T-helper 1 cell treated with Interleukin-12 subunit alpha and Interleukin-12 subunit beta and Interleukin-4 antibody, amounts not matched to agents 30 μg/mL and 1 μg/mL, for 36 hours (primary cell): ENCODE results near the gene CEACAM18.

Experiments used
- H3K27ac Mint-ChIP-seq: one replicate; pipeline ENCODE4 v1.8.0; 2021; ENCODE audit warnings: mild to moderate bottlenecking, mixed read lengths
- H3K27me3 Mint-ChIP-seq: one replicate; pipeline ENCODE4 v1.8.0; 2021; ENCODE audit warnings: low read depth, mixed read lengths
- H3K36me3 Mint-ChIP-seq: one replicate; pipeline ENCODE4 v1.8.0; 2021; ENCODE audit warnings: low read depth, mixed read lengths
- H3K4me1 Mint-ChIP-seq: one replicate; pipeline ENCODE4 v1.8.0; 2021; ENCODE audit warnings: low read depth, mixed read lengths
- H3K4me3 Mint-ChIP-seq: one replicate; pipeline ENCODE4 v1.8.0; 2021; ENCODE audit warnings: mild to moderate bottlenecking, moderate library complexity, mixed read lengths
- H3K9me3 Mint-ChIP-seq: one replicate; pipeline ENCODE4 v1.8.0; 2021; ENCODE audit warnings: mixed read lengths

Gene CEACAM18

GRCh38 chr19:51521357-51521756 lies 43.0 kb downstream of the CEACAM18 start:
- Mint-ChIP-seq H3K27me3 (peaks cover 33% of the 10 kb centered on the region), H3K27ac (no peak overlapping the region), H3K4me3 (no peak overlapping the region), H3K4me1 (no peaks in the 10 kb centered on the region), H3K36me3 (no peaks in the 10 kb centered on the region), H3K9me3 (no peaks in the 10 kb centered on the region)

- peaks cover 30% of the 10 kb centered on the region for H3K27me3 Mint-ChIP-seq
- H3K27ac Mint-ChIP-seq, result no peak overlapping the region
- H3K36me3 Mint-ChIP-seq, result no peaks in the 10 kb centered on the region
- H3K4me1 Mint-ChIP-seq, result no peaks in the 10 kb centered on the region
- H3K9me3 Mint-ChIP-seq, result no peaks in the 10 kb centered on the region
- no peak overlapping the region for H3K4me3 Mint-ChIP-seq
Measured at GRCh38 chr19:51521781-51522180, 43.4 kb downstream of the CEACAM18 start.

- Mint-ChIP-seq H3K9me3 (no peaks in the 10 kb centered on the region), H3K27ac (no peak overlapping the region), H3K36me3 (no peaks in the 10 kb centered on the region), H3K4me1 (no peaks in the 10 kb centered on the region), H3K4me3 (no peak overlapping the region), H3K27me3 (peaks cover 24% of the 10 kb centered on the region)
Measured at GRCh38 chr19:51524666-51525264, 46.4 kb downstream of the CEACAM18 start.

- H3K4me3 Mint-ChIP-seq, result no peak overlapping the region
- no peaks in the 10 kb centered on the region for H3K4me1 Mint-ChIP-seq
- H3K36me3 Mint-ChIP-seq, result no peaks in the 10 kb centered on the region
- peaks cover 24% of the 10 kb centered on the region for H3K27me3 Mint-ChIP-seq
- H3K27ac Mint-ChIP-seq, result no peak overlapping the region
- no peaks in the 10 kb centered on the region for H3K9me3 Mint-ChIP-seq
Measured at GRCh38 chr19:51525651-51526050, 47.3 kb downstream of the CEACAM18 start.

GRCh38 chr19:51529301-51529700 lies 51.0 kb downstream of the CEACAM18 start:
- no peaks in the 10 kb centered on the region for H3K4me1 Mint-ChIP-seq
- no peaks in the 10 kb centered on the region for H3K36me3 Mint-ChIP-seq
- H3K27me3 Mint-ChIP-seq, result peaks cover 29% of the 10 kb centered on the region
- H3K4me3 Mint-ChIP-seq, result no peak overlapping the region
- no peaks in the 10 kb centered on the region for H3K9me3 Mint-ChIP-seq
- no peak overlapping the region for H3K27ac Mint-ChIP-seq

- no peaks in the 10 kb centered on the region for H3K9me3 Mint-ChIP-seq
- peaks cover 42% of the 10 kb centered on the region for H3K27me3 Mint-ChIP-seq
- H3K4me3 Mint-ChIP-seq, result no peak overlapping the region
- H3K27ac Mint-ChIP-seq, result no peak overlapping the region
- H3K4me1 Mint-ChIP-seq, result no peaks in the 10 kb centered on the region
- H3K36me3 Mint-ChIP-seq, result no peaks in the 10 kb centered on the region
Measured at GRCh38 chr19:51530616-51531015, 52.3 kb downstream of the CEACAM18 start.

GRCh38 chr19:51531349-51532315 lies 53.3 kb downstream of the CEACAM18 start, which contains the start of gene SIGLEC6:
SIGLEC6 (minus strand) TSS chr19:51531670; CDS start chr19:51531648, 22 bp downstream.
- Mint-ChIP-seq H3K36me3 (no peaks in the 10 kb centered on the region), H3K4me1 (no peaks in the 10 kb centered on the region), H3K27ac (no peak within 1 kb of the TSS), H3K27me3 (peaks cover 45% of the 10 kb centered on the region), H3K4me3 (no peak within 1 kb of the TSS), H3K9me3 (no peaks in the 10 kb centered on the region)

GRCh38 chr19:51535535-51535934 lies 57.2 kb downstream of the CEACAM18 start:
- no peaks in the 10 kb centered on the region for H3K36me3 Mint-ChIP-seq
- H3K9me3 Mint-ChIP-seq, result no peaks in the 10 kb centered on the region
- H3K4me3 Mint-ChIP-seq, result no peak overlapping the region
- no peaks in the 10 kb centered on the region for H3K4me1 Mint-ChIP-seq
- no peak overlapping the region for H3K27ac Mint-ChIP-seq
- H3K27me3 Mint-ChIP-seq, result peaks cover 38% of the 10 kb centered on the region

GRCh38 chr19:51539821-51540366 lies 61.6 kb downstream of the CEACAM18 start:
- no peaks in the 10 kb centered on the region for H3K4me1 Mint-ChIP-seq
- H3K4me3 Mint-ChIP-seq, result no peak overlapping the region
- H3K27me3 Mint-ChIP-seq, result peaks cover 19% of the 10 kb centered on the region
- H3K36me3 Mint-ChIP-seq, result no peaks in the 10 kb centered on the region
- no peaks in the 10 kb centered on the region for H3K9me3 Mint-ChIP-seq
- H3K27ac Mint-ChIP-seq, result no peak overlapping the region
